A549 (cell line): Measurements from ENCODE around the gene ATP8A1. TPM values are rescaled to one million over a fixed set of nuclear protein-coding genes. Genes with fewer than 3 reads are reported as not detected.

Experiments used
- ATAC-seq, 2 experiments: fragments of 200-7000 bp in 1 of 2; fragments of >200 bp in 1 of 2; cut with Nextera tagmentation in 1 of 2; cut with Tn5 transposase in 1 of 2; 3 replicates each; pipeline versions ENCODE4 v1.8.0 to v1.9.1; 2018 to 2020; ENCODE audit warnings: mild to moderate bottlenecking in 1 of 2, moderate library complexity in 1 of 2
- CTCF ChIA-PET: fragments of 300-600 bp; sonication (Branson Sonifier 250); formaldehyde crosslinking; extraction: SDS; loops from one replicate; lab custom pipeline; 2021; ENCODE audit warnings: antibody characterized with exemption, inconsistent platforms; lab: Yijun Ruan, JAX
- POLR2A ChIA-PET: fragments of 350-600 bp; formaldehyde crosslinking; extraction: SDS; loops from one replicate; lab custom pipeline; 2021; ENCODE audit warnings: antibody characterized with exemption, inconsistent platforms; lab: Yijun Ruan, JAX
- DNase-seq, 2 experiments: peaks; one replicate each; pipeline versions ENCODE4 v3.0.0 to v3.0.0-alpha.2; 2011 to 2016; ENCODE audit warnings: low read depth in 1 of 2, low spot score in 1 of 2
- FAIRE-seq: peaks from 2 replicates; lab custom pipeline; 2011; peaks lifted over from hg19 to GRCh38; lab: Jason Lieb, UNC
- H3K27ac ChIP-seq, 2 experiments: fragments of >200 bp; sonication (Bioruptor Twin); formaldehyde crosslinking; 3 replicates each; pipeline ENCODE4 v1.5.1; 2016 to 2017
- H3K4me1 ChIP-seq: fragments of >200 bp; sonication (Bioruptor Twin); formaldehyde crosslinking; 3 replicates; pipeline ENCODE4 v1.6.1; 2016
- H3K4me2 ChIP-seq: fragments of >200 bp; sonication (Bioruptor Twin); formaldehyde crosslinking; 3 replicates; pipeline ENCODE4 v1.6.1; 2016
- H3K4me3 ChIP-seq: fragments of >200 bp; sonication (Bioruptor Twin); formaldehyde crosslinking; 3 replicates; pipeline ENCODE4 v1.5.1; 2016
- H3K9me3 ChIP-seq: fragments of >200 bp; sonication (Bioruptor Twin); formaldehyde crosslinking; 3 replicates; pipeline ENCODE4 v1.6.1; 2016
- BCL3 ChIP-seq: fragments of >200 bp; sonication (Bioruptor Twin); formaldehyde crosslinking; IDR thresholded peaks from 3 replicates; pipeline ENCODE4 v1.6.1; 2016
- BHLHE40 ChIP-seq: IDR thresholded peaks from 2 replicates; pipeline ENCODE4 v1.6.1; 2012; ENCODE audit warnings: low read depth, low read length, inconsistent platforms
- CBX2 ChIP-seq: fragments of 200-600 bp; sonication (generic); IDR thresholded peaks from 2 replicates; pipeline ENCODE4 v1.6.1; 2016; ENCODE audit warnings: low read depth, mild to moderate bottlenecking, borderline replicate concordance
- CEBPB ChIP-seq, 2 experiments: fragments of >200 bp in 1 of 2; sonication (Bioruptor Twin) in 1 of 2; formaldehyde crosslinking in 1 of 2; IDR thresholded peaks; 2 replicates each; pipeline ENCODE4 v1.6.1; 2012 to 2016
- CHD2 ChIP-seq: fragments of 150-350 bp; IDR thresholded peaks from 2 replicates; pipeline ENCODE4 v1.6.1; 2014; ENCODE audit warnings: low read length; ENCODE audit not compliant: partially characterized antibody
- EHF ChIP-seq: fragments of 250-450 bp; sonication (Bioruptor Pico); IDR thresholded peaks from 2 replicates; pipeline ENCODE4 v1.5.0; 2020; ENCODE audit warnings: mild to moderate bottlenecking
- EP300 ChIP-seq, 2 experiments: fragments of >200 bp; sonication (Bioruptor Twin); formaldehyde crosslinking; IDR thresholded peaks; 2 replicates in 1 of 2; 3 replicates in 1 of 2; pipeline ENCODE4 v1.6.1; 2016 to 2017
- ESRRA ChIP-seq: fragments of 150-350 bp; IDR thresholded peaks from 2 replicates; pipeline ENCODE4 v1.6.1; 2014; ENCODE audit warnings: mild to moderate bottlenecking, low read length, borderline replicate concordance
- FOSL2 ChIP-seq, 2 experiments: fragments of 450-650 bp in 1 of 2; fragments of >200 bp in 1 of 2; sonication (Bioruptor Twin) in 1 of 2; formaldehyde crosslinking; IDR thresholded peaks; 2 replicates each; pipeline versions ENCODE4 v1.5.0 to v1.6.1; 2016 to 2020; ENCODE audit warnings: mild to moderate bottlenecking in 1 of 2, moderate library complexity in 1 of 2
- HDAC2 ChIP-seq: fragments of 200-600 bp; sonication (generic); IDR thresholded peaks from 2 replicates; pipeline ENCODE4 v1.6.1; 2016
- JUN ChIP-seq, 2 experiments: fragments of >200 bp; sonication (Bioruptor Twin); formaldehyde crosslinking; IDR thresholded peaks; 2 replicates in 1 of 2; 3 replicates in 1 of 2; pipeline ENCODE4 v1.6.1; 2016 to 2017
- JUNB ChIP-seq: fragments of >200 bp; sonication (Bioruptor Twin); formaldehyde crosslinking; IDR thresholded peaks from 2 replicates; pipeline ENCODE4 v1.6.1; 2016
- KDM1A ChIP-seq: fragments of 200-600 bp; sonication (generic); IDR thresholded peaks from 2 replicates; pipeline ENCODE4 v1.6.1; 2016; ENCODE audit warnings: low read depth, mild to moderate bottlenecking
- MAFK ChIP-seq: fragments of 450-650 bp; IDR thresholded peaks from 2 replicates; pipeline ENCODE4 v1.6.1; 2014; ENCODE audit not compliant: partially characterized antibody
- MYC ChIP-seq: IDR thresholded peaks from 2 replicates; pipeline ENCODE4 v1.6.1; 2012; ENCODE audit warnings: mild to moderate bottlenecking, inconsistent platforms, low read length, improper control_type of control experiment, borderline replicate concordance
- NFE2L2 ChIP-seq: fragments of 150-350 bp; conservative IDR thresholded peaks from 2 replicates; pipeline ENCODE4 v1.6.1; 2014; ENCODE audit warnings: low read length
- NR3C1 ChIP-seq: fragments of >200 bp; sonication (Bioruptor Twin); formaldehyde crosslinking; IDR thresholded peaks from 3 replicates; pipeline ENCODE4 v1.6.1; 2017
- PHF8 ChIP-seq: fragments of 200-600 bp; sonication (generic); IDR thresholded peaks from 2 replicates; pipeline ENCODE4 v1.6.1; 2016; ENCODE audit warnings: low read depth, mild to moderate bottlenecking, antibody characterized with exemption, moderate library complexity, borderline replicate concordance
- POLR2A ChIP-seq: IDR thresholded peaks from 2 replicates; pipeline ENCODE4 v1.6.1; 2012; ENCODE audit warnings: mild to moderate bottlenecking, low read length
- POLR2AphosphoS2 ChIP-seq: conservative IDR thresholded peaks from 2 replicates; pipeline ENCODE4 v1.6.1; 2012; ENCODE audit warnings: low read length, improper control_type of control experiment, inconsistent platforms
- RARB ChIP-seq: fragments of 250-450 bp; sonication (Bioruptor Pico); IDR thresholded peaks from 2 replicates; pipeline ENCODE4 v1.8.0; 2021; ENCODE audit warnings: mild to moderate bottlenecking, moderate library complexity
- REST ChIP-seq: fragments of 200-600 bp; sonication (generic); IDR thresholded peaks from 2 replicates; pipeline ENCODE4 v1.6.1; 2016; ENCODE audit warnings: antibody characterized with exemption, mild to moderate bottlenecking, moderate library complexity
- TP53 ChIP-seq: fragments of 250-450 bp; sonication (Bioruptor Pico); IDR thresholded peaks from 2 replicates; pipeline ENCODE4 v1.5.0; 2021; ENCODE audit warnings: mild to moderate bottlenecking, moderate library complexity
- ZC3H11A ChIP-seq: fragments of 450-650 bp; IDR thresholded peaks from 2 replicates; pipeline ENCODE4 v1.6.1; 2014; ENCODE audit warnings: antibody characterized with exemption, mild to moderate bottlenecking
- WGBS: methylation state at CpG from one replicate; pipeline ENCODE4 v1.1.6; 2017; ENCODE audit errors: missing lambda C conversion rate; 5-methylcytosine and 5-hydroxymethylcytosine counted together
- polyA plus RNA-seq, 4 experiments: library from polyadenylated mRNA; depleted of rRNA in 3 of 4; stranded (reverse); fragments of >200 nt; fragmentation: RNase III in 1 of 4; extraction: RNeasy Plus Mini Kit Qiagen cat#74134 plus additional on column Dnase treatment in 1 of 4; gene quantifications; 2 replicates in 3 of 4; 3 replicates in 1 of 4; pipeline ENCODE4 v1.2.3, GENCODE V29; 2011 to 2017
- TF ChIP-seq, protein P1 (sequence below): fragments of >200 bp; sonication (Bioruptor Twin); formaldehyde crosslinking; IDR thresholded peaks from 3 replicates; pipeline ENCODE4 v1.5.1; 2016
- TF ChIP-seq, protein P2 (sequence below): IDR thresholded peaks from 2 replicates; pipeline ENCODE4 v1.6.1; 2012; ENCODE audit warnings: low read depth, borderline replicate concordance

ATP8A1 gene
- polyA plus RNA-seq, 2 of the 4 experiments (the other 2 are of a cell fraction): 0.06 to 0.25 TPM

DNA sequence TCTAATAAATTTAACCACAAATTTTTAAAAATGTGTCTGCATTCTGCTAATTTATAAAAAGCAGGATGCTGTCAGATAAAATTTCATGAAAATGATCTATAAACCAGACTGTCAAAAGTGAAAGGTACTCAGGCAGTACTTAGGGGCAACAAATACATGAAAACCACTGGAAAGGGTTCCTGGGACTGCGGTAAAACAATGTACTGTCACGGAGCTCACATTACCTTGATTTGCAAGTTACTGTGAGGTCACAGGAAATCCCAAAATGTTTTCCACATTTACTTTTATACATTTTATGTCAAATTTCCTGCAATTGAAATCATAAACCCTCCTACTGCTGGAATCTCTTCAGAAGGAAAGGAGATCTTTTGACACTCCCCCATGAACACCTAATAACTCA, 214.3 kb downstream of the ATP8A1 start:
- no peak for TF ChIP-seq EP300 (IDR thresholded peaks at IDR 0.05)
- no peak for TF ChIP-seq BCL3
- no peak for TF ChIP-seq POLR2AphosphoS2
- no peak for TF ChIP-seq ZC3H11A
- TF ChIP-seq TP53 (CRISPR knock-in tag): no peak
- no peak for TF ChIP-seq MAFK
- no peak for TF ChIP-seq JUNB
- no peak for TF ChIP-seq RARB (CRISPR knock-in tag)
- no peak for TF ChIP-seq ESRRA
- TF ChIP-seq, all 56 proteins: peak for 0
- FAIRE-seq (no peak), DNase-seq (no peak), ATAC-seq (no peak)
- no peak overlapping the region for H3K27ac ChIP-seq
- no peak overlapping the region for H3K4me2 ChIP-seq
- 54% methylated on average over 2 of the region's 2 CpGs for WGBS
- CTCF ChIA-PET: no interaction called here
- POLR2A ChIA-PET: no interaction called here
- no peaks in the 10 kb centered on the region for H3K4me1 ChIP-seq
- no peaks in the 10 kb centered on the region for H3K9me3 ChIP-seq
- no peak overlapping the region for H3K4me3 ChIP-seq

GRCh38 chr4:42440083-42440482, 216.8 kb downstream of the ATP8A1 start:
- Histone ChIP-seq H3K4me2 (no peak overlapping the region), H3K4me3 (no peak overlapping the region), H3K27ac (no peak overlapping the region), H3K4me1 (no peaks in the 10 kb centered on the region), H3K9me3 (no peaks in the 10 kb centered on the region)
- TF ChIP-seq, protein P1, sequence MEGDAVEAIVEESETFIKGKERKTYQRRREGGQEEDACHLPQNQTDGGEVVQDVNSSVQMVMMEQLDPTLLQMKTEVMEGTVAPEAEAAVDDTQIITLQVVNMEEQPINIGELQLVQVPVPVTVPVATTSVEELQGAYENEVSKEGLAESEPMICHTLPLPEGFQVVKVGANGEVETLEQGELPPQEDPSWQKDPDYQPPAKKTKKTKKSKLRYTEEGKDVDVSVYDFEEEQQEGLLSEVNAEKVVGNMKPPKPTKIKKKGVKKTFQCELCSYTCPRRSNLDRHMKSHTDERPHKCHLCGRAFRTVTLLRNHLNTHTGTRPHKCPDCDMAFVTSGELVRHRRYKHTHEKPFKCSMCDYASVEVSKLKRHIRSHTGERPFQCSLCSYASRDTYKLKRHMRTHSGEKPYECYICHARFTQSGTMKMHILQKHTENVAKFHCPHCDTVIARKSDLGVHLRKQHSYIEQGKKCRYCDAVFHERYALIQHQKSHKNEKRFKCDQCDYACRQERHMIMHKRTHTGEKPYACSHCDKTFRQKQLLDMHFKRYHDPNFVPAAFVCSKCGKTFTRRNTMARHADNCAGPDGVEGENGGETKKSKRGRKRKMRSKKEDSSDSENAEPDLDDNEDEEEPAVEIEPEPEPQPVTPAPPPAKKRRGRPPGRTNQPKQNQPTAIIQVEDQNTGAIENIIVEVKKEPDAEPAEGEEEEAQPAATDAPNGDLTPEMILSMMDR: no peak
- TF ChIP-seq ESRRA: no peak
- TF ChIP-seq CHD2: no peak
- no peak for TF ChIP-seq POLR2A
- TF ChIP-seq EHF: no peak
- no peak for TF ChIP-seq REST
- TF ChIP-seq NFE2L2: no peak
- no peak for TF ChIP-seq RARB (CRISPR knock-in tag)
- no peak for TF ChIP-seq FOSL2 (IDR thresholded peaks at IDR 0.05)
- TF ChIP-seq FOSL2 (CRISPR knock-in tag; IDR thresholded peaks at IDR 0.05): no peak
- TF ChIP-seq HDAC2: no peak
- no peak for TF ChIP-seq MYC
- no peak for TF ChIP-seq CBX2
- TF ChIP-seq JUN (IDR thresholded peaks at IDR 0.05): no peak
- TF ChIP-seq CEBPB (IDR thresholded peaks at IDR 0.05): no peak
- TF ChIP-seq, protein P2, sequence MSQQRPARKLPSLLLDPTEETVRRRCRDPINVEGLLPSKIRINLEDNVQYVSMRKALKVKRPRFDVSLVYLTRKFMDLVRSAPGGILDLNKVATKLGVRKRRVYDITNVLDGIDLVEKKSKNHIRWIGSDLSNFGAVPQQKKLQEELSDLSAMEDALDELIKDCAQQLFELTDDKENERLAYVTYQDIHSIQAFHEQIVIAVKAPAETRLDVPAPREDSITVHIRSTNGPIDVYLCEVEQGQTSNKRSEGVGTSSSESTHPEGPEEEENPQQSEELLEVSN: no peak
- TF ChIP-seq KDM1A: no peak
- TF ChIP-seq EP300 (IDR thresholded peaks at IDR 0.05): no peak
- TF ChIP-seq NR3C1: no peak
- TF ChIP-seq PHF8: no peak
- TF ChIP-seq BHLHE40: no peak
- DNase-seq: no peak
- POLR2A ChIA-PET: no interaction called here
- no peak for ATAC-seq
- no peak for FAIRE-seq
- CTCF ChIA-PET: no interaction called here
- whole genome bisulfite sequencing: 55% methylated on average over 4 of the region's 4 CpGs
